H1 (cell line): ENCODE results near the gene GRM7. TPM values are rescaled to one million over a fixed set of nuclear protein-coding genes. Genes with fewer than 3 reads are reported as not detected.

ENCODE experiments used
- ASH2L ChIP-seq: fragments of 200-600, 300-600 bp; sonication (generic); IDR thresholded peaks from one replicate; pipeline ENCODE4 v1.7.1; 2017; ENCODE audit warnings: low read length
- CHD7 ChIP-seq: fragments of 300-600 bp; sonication (generic); IDR thresholded peaks from 2 replicates; pipeline ENCODE4 v1.7.1; 2012; ENCODE audit warnings: low read length, moderate library complexity, mild to moderate bottlenecking, inconsistent platforms; ENCODE audit not compliant: insufficient replicate concordance
- CTCF ChIP-seq, 3 experiments: IDR thresholded peaks; 1 replicate in 2 of 3; 2 replicates in 1 of 3; pipeline versions ENCODE4 v1.5.1 to v1.6.1; 2011; ENCODE audit warnings: low read length in 3 of 3, mild to moderate bottlenecking in 3 of 3, inconsistent platforms in 2 of 3, low read depth in 1 of 3, moderate library complexity in 1 of 3; ENCODE audit not compliant: insufficient read depth in 1 of 3; ENCODE audit errors: control extremely low read depth in 1 of 3
- EGR1 ChIP-seq: IDR thresholded peaks from 2 replicates; pipeline ENCODE4 v1.6.1; 2011; ENCODE audit warnings: low read depth, low read length, borderline replicate concordance
- JUND ChIP-seq: IDR thresholded peaks from 2 replicates; pipeline ENCODE4 v1.6.1; 2011; ENCODE audit warnings: mild to moderate bottlenecking, improper control_type of control experiment, low read length
- KDM1A ChIP-seq: fragments of 200-600, 300-600 bp; sonication (generic); IDR thresholded peaks from 2 replicates; pipeline ENCODE4 v1.7.1; 2016; ENCODE audit warnings: mild to moderate bottlenecking, low read length, borderline replicate concordance
- POLR2A ChIP-seq, 2 experiments: IDR thresholded peaks; 1 replicate in 1 of 2; 2 replicates in 1 of 2; pipeline ENCODE4 v1.6.1; 2011; ENCODE audit warnings: low read depth in 2 of 2, low read length in 2 of 2, mild to moderate bottlenecking in 2 of 2; ENCODE audit errors: control extremely low read depth in 1 of 2
- SRF ChIP-seq: IDR thresholded peaks from 2 replicates; pipeline ENCODE4 v1.6.1; 2011; ENCODE audit warnings: mild to moderate bottlenecking, low read depth, low read length, moderate library complexity
- TCF12 ChIP-seq: IDR thresholded peaks from 2 replicates; pipeline ENCODE4 v1.6.1; 2011; ENCODE audit warnings: low read depth, mild to moderate bottlenecking, low read length
- TEAD4 ChIP-seq: IDR thresholded peaks from 2 replicates; pipeline ENCODE4 v1.6.1; 2012; ENCODE audit warnings: low read depth, low read length, inconsistent platforms, mixed read lengths
- ZNF274 ChIP-seq: IDR thresholded peaks from 2 replicates; pipeline ENCODE4 v1.7.0; 2012; ENCODE audit warnings: low read length, borderline replicate concordance; ENCODE audit errors: extremely low read depth
- polyA plus RNA-seq, 7 experiments: library from polyadenylated mRNA; depleted of rRNA in 3 of 7; stranded (reverse) in 5 of 7; unstranded in 2 of 7; fragments of >200 nt in 5 of 7; fragments of 200-250 nt in 2 of 7; gene quantifications; 1 replicate in 5 of 7; 2 replicates in 1 of 7; 4 replicates in 1 of 7; pipeline versions ENCODE4 v1.2.1 to v1.2.3, GENCODE V29; 2011 to 2013; ENCODE audit warnings: missing spikeins in 2 of 7, mixed read lengths in 2 of 7
- total RNA-seq: library from RNA; stranded (reverse); fragmentation: NEBNext Ultra II Directional; extraction: Animal tissue kit (Norgen Biotek cat#: 25700); gene quantifications from 2 replicates; pipeline ENCODE4 v1.2.1, GENCODE V29; 2021

The GRM7 gene
- total and polyA plus RNA-seq, 2 of the 8 experiments (the other 6 are each of a cell fraction or from before 2014, with no cell fraction given): 0.17 to 0.24 TPM

GRCh38 chr3:6985848-6986247, 124.9 kb downstream of the GRM7 start (continued):
- TF ChIP-seq CHD7 (no peak), SRF (no peak), POLR2A (IDR thresholded peaks at IDR 0.05; ENCODE audit: control extremely low read depth in 1 of 2, low read depth in 2 of 2, low read length in 2 of 2) (no peak), KDM1A (no peak), EGR1 (no peak), CTCF (IDR thresholded peaks at IDR 0.05; ENCODE audit: control extremely low read depth in 1 of 3, insufficient read depth in 1 of 3, low read depth in 1 of 3, low read length in 3 of 3) (no peak), TCF12 (no peak), ASH2L (no peak), JUND (no peak), ZNF274 (no peak), TEAD4 (no peak)
